Measurements from ENCODE around the gene MRPL17.

MRPL17 gene

DNA sequence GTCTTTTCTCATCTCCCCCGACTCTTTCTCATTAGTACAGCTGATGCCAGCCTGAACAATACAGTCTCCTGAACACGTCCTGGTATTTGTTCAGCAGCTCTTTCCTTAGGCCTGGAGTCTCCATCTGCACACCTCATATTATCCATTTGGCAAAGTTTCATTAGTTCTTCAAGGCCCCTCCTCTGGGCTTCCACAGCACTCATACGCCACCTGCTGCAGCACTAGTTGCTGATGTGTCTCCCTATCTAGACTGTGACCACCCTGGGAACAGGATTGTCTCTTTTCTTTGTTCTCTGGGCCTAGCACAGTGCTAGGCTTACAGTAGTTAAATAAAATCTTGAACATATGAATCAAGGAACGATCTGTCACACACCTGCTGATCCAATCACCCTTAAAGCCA, 44.7 kb downstream of the MRPL17 start:
- DNase-seq (ENCODE audit: low read depth, low spot score), result no peak
- H3K4me3 ChIP-seq (ENCODE audit: low read length), result no peak overlapping the region

- no peak for DNase-seq (ENCODE audit: low read depth, low spot score)
- no peak overlapping the region for H3K4me3 ChIP-seq (ENCODE audit: low read length)
Observed at GRCh38 chr11:6637871-6638270, 45.3 kb downstream of the MRPL17 start.

DNA sequence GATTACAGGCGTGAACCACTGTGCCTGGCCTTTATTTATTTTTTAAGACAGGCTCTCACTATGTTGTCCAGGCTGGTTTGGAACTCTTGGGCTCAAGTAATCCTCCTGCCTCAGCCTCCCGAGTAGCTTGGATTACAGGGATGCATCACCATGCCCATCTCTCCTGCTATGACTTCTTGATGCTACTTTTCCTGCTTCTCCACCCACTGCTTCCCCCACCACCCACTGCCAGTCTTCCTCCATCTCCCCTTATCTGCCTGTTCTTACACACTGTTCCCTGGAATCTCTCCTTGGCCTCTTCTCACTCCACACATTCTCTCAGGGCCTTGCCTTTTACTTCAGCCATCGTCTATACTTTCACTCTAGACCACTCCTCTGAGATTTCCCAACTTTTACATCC, 46.7 kb downstream of the MRPL17 start:
- DNase-seq (ENCODE audit: low read depth, low spot score), result no peak
- H3K4me3 ChIP-seq (ENCODE audit: low read length), result no peak overlapping the region

- DNase-seq (ENCODE audit: low read depth, low spot score), result no peak
- no peak overlapping the region for H3K4me3 ChIP-seq (ENCODE audit: low read length)
Observed at GRCh38 chr11:6635082-6635932, 47.8 kb downstream of the MRPL17 start.

- no peak for DNase-seq (ENCODE audit: low read depth, low spot score)
- H3K4me3 ChIP-seq (ENCODE audit: low read length), result no peak overlapping the region
Observed at GRCh38 chr11:6634534-6634933, 48.6 kb downstream of the MRPL17 start.

GRCh38 chr11:6633422-6634408, 49.4 kb downstream of the MRPL17 start:
- DNase-seq (ENCODE audit: low read depth, low spot score), result no peak
- no peak overlapping the region for H3K4me3 ChIP-seq (ENCODE audit: low read length)

DNA sequence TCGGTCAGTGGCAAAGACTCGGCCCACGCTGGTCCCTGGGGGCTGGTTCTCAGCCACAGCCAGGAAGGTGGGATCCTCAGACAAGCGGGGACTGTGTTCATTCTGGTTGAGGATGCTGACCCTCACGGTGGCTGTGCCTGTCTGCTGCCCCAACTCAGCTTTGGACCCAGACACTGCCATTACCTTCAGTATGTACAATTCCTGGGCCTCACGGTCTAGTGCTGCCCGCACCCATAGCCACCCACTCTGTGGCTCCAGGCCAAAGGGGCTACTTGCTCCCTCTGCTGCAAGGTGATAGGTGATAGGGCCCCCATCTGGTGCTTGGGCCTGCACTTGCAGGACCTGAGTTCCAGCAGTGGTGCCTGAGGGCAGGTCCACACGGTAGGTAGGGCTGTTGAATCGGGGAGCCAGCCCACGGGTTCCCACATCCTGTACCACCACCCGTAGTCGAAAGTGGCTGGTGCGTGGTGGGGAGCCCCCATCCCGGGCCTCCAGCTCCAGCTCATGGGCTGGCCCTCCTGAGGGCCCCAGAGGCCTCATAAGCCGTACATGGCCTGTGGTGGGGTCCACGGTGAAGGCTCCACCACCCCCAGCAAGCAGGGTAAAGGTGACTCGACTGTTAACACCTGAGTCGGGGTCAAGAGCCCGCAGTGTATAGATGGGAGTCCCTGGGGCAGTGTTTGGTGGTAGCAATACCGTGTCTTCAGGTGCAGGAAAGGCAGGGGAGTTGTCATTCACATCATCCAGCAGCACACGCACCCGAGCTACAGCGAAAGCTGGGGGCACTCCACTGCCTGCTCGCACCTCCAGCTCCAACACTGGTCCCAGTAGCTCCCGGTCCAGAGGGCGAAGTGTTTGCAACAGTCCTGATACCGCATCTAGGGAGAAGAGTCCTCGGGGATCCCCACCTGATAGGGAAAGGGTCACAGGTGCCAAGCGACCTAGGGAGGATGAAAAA, 50.7 kb downstream of the MRPL17 start:
- H3K4me3 ChIP-seq (ENCODE audit: low read length), result no peak overlapping the region
- DNase-seq (ENCODE audit: low read depth, low spot score), result no peak

DNA sequence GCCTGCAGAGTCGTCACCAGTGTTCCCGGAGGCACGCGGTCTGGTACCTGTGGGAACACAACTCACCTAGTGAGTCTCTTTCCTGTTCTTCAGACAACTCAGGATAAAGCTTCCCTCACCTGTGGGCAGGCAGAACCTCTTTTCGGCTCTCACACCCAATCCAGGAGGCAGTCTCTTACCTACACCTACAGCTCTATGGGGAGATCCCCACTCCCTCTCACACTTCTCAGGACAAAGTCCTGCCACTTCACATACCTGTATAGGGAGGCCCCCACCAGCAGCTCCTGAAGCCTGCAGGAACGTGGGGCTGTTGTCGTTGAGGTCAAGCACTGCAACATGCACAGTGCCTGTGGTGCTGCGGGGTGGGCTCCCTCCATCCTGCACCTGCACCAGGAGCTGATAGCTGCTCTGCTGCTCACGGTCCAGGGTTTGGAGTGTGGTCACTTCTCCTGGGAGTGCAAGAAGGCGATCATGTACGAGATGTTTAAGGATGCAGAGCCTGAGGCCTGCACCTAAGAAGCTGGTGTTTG, 51.7 kb downstream of the MRPL17 start:
- no peak for DNase-seq (ENCODE audit: low read depth, low spot score)
- H3K4me3 ChIP-seq (ENCODE audit: low read length), result no peak overlapping the region

GRCh38 chr11:6630632-6631291, 52.4 kb downstream of the MRPL17 start:
- DNase-seq (ENCODE audit: low read depth, low spot score), result no peak
- H3K4me3 ChIP-seq (ENCODE audit: low read length), result no peak overlapping the region
